Measurements from ENCODE around the gene EPB41L2.

The EPB41L2 gene

GRCh38 chr6:131061041-131061750 is 1.8 kb downstream of the EPB41L2 start:
- DNase-seq, result no peak

- DNase-seq, result no peak
These were observed 2.7 kb downstream of the EPB41L2 start for GRCh38 chr6:131060311-131060710.

- DNase-seq, result no peak
These were observed 3.6 kb downstream of the EPB41L2 start for GRCh38 chr6:131059486-131059885.

- no peak for DNase-seq
These were observed 4.8 kb downstream of the EPB41L2 start for GRCh38 chr6:131058236-131058635.

- DNase-seq, result no peak
These were observed 8.4 kb downstream of the EPB41L2 start for GRCh38 chr6:131054392-131055250.

- DNase-seq, result no peak
These were observed 9.4 kb downstream of the EPB41L2 start for GRCh38 chr6:131053546-131054240.

GRCh38 chr6:131052181-131052580 is 10.9 kb downstream of the EPB41L2 start:
- no peak for DNase-seq

GRCh38 chr6:131051341-131051740 is 11.7 kb downstream of the EPB41L2 start:
- no peak for DNase-seq

GRCh38 chr6:131049608-131050007 is 13.4 kb downstream of the EPB41L2 start:
- DNase-seq, result no peak

GRCh38 chr6:131048933-131049515 is 14.0 kb downstream of the EPB41L2 start:
- DNase-seq, result no peak

- DNase-seq, result no peak
These were observed 14.6 kb downstream of the EPB41L2 start for GRCh38 chr6:131048459-131048858.

- DNase-seq, result no peak
These were observed 17.9 kb downstream of the EPB41L2 start for GRCh38 chr6:131045139-131045538.

GRCh38 chr6:131043902-131044447 is 19.1 kb downstream of the EPB41L2 start:
- no peak for DNase-seq

- no peak for DNase-seq
These were observed 20.4 kb downstream of the EPB41L2 start for GRCh38 chr6:131042664-131043063.

GRCh38 chr6:131041814-131042213 is 21.2 kb downstream of the EPB41L2 start:
- DNase-seq, result no peak

- DNase-seq, result no peak
These were observed 22.2 kb downstream of the EPB41L2 start for GRCh38 chr6:131040866-131041265.

- no peak for DNase-seq
These were observed 23.7 kb downstream of the EPB41L2 start for GRCh38 chr6:131039345-131039680.

GRCh38 chr6:131038597-131039344 is 24.3 kb downstream of the EPB41L2 start:
- DNase-seq, result no peak

GRCh38 chr6:131037194-131037897 is 25.7 kb downstream of the EPB41L2 start:
- no peak for DNase-seq

- DNase-seq, result no peak
These were observed 26.4 kb downstream of the EPB41L2 start for GRCh38 chr6:131036601-131037000.

- no peak for DNase-seq
These were observed 26.9 kb downstream of the EPB41L2 start for GRCh38 chr6:131036143-131036542.

- no peak for DNase-seq
These were observed 27.5 kb downstream of the EPB41L2 start for GRCh38 chr6:131035582-131035981.

All from stimulated activated CD4-positive, alpha-beta T cell treated with anti-CD3 and anti-CD28 coated beads, Interleukin-4, amount 100 ng/mL, for 1 hour (primary cell).